NCI-H69 (cell line): Measurements from ENCODE around the gene JMJD4.

Experiments
- DNase-seq: peaks from one replicate; lab custom pipeline; 2025; lab: John Stamatoyannopoulos, UW

Gene JMJD4

DNA sequence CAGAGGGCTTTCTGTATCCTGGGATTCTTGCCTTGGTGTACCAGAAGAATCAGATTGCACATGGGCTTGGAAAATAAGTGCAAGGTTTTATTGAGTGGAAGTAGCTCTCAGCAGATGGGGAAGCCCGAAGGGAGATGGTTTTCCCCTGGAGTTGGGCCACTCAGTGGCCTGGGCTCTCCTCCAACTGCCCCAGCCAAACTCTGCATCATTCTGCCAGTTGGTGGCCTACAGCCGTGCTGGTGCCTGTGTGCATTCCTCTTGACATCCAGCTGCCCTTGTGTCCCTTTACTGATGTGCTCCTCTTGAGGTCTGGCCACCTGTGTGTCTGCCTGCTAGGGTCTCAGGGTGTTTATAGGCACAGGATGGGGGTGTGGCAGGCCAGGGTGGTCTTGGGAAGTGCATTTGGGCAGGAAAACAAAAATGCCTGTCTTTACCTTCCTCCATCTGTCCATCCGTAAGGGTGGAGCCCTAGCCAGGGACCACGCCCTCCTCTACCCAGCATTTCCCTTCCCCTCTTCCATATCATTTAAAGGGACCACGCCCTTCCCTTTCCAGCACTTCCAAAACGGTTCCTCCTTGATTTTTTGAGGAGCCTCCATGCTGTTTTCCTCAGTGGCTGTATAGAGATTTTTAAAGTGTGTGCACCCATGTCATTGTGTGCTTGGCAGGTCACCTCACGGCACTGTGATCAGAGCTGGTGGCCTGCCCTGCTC is 19.1 kb upstream of the JMJD4 start:
- DNase-seq: peak; percentile 22

DNA sequence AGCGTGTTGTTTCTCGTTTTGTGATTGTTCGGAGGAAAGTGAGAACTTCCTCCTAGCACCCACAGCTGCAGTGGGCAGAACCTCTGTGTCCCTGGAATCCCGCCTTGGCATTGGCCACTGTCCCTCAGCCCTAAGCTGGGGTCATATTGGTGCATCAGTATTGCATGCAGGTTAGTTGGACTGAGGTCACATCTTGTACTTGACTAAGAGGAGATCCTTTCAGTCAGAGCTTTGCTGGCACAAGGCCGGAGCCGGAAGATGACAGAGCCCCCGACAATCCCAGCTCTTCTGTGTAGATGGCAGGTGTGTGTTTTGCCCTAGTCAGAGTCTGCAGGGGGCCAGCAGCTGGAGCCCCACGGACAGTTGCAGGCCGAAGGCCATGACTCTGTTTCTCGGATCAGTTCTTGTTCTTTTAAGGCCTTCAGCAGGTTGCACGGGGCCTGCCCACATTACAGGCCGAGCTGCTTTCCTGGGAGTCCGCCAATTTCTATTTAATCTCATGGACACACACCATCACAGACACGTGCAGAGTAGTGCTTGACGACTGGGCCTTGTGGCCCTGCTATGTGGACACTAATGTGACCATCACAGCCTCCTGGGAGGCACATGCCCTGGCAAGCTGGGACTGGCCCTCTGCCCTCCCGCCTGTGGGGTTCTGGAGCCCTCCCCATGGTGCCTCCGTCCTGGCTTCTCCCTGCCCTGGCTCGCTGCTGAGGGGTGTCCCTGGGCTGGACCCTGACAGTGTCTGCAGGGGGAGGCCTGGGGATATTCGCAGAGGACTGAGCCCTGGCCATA is 15.0 kb upstream of the JMJD4 start:
- no peak for DNase-seq

DNA sequence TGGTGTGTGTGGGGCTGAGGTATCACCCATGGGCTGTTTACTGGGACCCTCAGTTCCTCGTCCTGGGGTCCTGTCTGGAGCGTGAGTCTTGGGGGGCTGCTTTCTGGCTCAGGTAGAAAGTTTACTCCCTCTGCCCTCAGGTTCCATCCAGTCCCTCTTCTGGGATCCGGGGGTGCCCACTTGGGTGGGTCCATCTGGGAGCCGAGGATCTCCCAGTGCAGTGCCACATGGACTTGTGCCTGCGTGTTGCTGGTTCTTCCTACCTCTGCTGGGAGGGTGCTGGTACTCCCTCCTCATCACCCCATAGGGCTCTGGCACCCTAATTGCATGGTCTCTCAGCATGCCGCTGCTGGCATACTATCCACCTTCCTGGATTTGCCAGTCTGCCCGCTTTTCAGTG is 14.1 kb upstream of the JMJD4 start:
- no peak for DNase-seq

DNA sequence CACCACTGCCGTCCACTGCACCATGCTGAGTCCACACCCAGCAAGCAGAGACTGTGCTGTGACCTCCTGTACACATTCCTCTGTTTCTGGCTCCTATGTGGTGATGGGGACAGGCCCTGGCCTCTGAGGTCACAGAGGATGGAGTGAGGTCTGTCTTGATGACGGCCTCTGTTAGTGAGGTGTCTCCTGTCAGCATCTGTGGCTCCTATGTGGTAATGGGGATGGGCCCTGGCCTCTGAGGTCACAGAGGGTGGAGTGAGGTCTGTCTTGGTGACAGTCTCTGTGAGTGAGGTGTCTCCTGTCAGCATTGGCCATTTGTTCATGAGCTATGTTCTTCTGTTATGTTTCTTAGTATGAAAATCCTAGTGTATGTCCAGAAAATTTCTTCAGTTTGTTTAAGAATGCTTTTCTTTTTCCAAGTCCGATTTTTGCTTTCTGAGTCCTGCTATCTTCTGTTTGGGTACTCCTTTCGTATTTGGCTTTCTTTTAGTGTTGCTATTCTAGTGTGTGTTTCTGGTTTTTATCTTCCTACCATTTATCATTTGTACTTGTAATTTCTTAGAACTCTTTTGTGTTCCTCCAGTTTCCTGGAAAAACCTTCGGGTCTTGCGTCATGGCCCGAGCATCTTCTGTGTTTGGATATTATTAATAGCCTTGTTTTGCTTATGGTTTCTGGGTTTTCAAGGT is 13.5 kb upstream of the JMJD4 start:
- no peak for DNase-seq

DNA sequence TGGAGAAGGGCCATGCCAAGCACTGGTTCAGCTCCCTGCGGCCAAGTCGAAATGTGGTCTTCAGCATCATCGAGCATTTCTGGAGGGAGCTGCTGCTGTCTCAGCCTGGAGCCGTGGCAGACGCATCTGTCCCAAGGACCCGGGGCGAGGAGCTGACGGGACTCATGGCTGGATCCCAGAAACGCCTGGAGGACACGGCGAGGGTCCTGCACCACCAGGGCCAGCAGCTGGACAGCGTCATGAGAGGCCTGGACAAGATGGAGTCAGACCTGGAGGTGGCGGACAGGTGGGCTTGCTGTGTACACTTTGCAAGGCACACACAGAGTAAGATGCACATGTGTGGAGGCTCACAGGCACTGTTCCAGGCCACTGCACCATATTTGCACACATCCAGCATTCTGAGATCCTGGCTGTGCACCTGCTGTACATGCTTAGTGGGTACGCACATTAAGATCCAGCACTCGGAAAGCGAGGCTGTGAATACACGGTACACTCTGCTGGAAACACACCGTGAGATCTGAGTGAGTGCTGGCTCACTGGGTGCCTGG is 12.9 kb upstream of the JMJD4 start:
- no peak for DNase-seq

DNA sequence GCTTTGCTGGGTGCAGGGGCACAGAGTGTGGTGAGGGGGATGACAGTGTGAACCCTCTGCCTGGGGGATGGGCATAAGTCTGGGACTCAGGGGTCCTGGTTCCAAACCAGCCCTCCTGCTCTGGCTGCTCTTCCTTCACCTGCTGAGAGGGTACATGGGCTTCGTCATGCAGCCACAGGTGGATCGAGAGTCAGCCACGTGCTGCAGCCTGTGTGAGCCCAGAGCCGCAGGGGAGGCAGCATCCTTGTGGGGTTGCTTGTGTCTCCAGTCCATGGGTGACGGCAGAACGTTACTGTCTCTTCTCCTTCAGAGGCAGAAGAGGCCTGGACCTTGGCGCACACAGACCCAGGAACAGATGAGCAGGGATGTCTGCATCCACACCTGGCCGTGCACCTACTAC is 12.3 kb upstream of the JMJD4 start:
- DNase-seq: no peak

DNA sequence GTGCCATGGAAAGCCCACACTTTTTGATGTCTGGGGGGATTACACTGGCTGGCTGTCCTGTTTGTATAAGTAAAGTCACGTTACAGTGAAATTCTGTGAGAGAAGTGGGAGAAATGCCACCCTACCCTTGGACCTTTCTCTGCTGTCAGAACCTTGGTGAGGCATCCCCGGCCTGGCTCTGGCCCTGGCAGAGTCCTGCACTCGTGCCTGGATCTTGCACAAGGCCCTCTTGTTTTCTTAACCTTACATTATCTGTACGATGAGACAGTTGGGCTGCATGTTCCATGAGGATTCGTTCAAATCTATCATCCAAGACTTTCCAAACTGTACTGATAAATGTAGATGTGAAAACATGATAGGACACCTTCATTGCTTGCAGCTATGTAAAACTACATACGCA is 11.6 kb upstream of the JMJD4 start:
- no peak for DNase-seq

DNA sequence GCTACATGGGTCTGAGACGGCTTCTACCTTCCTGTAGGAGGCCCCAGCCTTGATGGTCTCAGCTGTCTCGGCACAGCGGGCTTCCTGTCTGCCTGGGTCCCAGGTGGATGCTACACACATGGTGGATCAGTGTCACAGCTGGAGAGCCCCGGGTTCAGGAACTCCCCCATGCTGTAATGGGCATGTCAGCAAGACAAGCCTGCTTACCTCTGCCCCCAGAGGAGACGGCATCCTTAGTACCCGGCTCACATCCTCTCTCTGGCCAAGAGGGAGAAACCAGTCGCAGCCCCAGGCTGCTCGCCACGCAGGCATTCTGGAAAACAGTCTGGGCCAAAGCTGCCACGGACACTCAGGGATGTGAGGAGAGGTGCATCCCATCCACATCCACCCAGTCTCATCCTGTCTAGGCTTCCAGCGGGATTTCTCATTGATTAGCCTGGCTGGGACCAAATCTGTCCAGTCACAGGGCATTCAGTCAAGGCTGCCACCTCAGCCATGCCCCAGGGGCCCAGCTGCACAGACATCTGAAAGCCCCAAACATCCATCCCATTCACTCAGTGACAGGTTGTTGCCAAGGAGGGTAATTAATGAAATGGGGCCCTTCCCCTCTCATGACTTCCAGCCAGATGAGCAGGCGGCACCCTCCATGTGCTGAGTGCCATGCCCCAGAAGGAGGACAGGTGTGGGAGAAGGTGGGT is 10.6 kb upstream of the JMJD4 start:
- peak; percentile 93 for DNase-seq

DNA sequence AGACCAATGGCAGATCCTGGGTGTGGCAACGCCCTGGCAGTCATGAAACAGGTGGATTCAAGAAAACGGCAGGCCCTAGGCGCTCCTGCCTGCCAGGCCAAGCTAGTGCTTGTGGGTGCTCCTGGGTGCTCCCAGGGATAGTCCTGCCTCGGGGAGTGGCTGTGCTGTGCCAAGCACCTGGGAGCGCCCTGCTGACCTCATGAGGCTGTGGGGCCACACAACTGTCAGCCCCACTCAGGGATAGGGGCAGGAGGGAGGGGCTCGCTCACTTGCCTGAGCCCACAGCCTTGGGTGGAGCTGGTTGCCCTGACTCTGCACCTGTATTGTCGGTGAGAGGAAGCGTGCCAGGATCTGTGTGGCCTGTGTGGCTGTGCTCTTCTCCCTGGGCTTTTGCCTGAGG is 9.6 kb upstream of the JMJD4 start:
- DNase-seq: peak; percentile 65

DNA sequence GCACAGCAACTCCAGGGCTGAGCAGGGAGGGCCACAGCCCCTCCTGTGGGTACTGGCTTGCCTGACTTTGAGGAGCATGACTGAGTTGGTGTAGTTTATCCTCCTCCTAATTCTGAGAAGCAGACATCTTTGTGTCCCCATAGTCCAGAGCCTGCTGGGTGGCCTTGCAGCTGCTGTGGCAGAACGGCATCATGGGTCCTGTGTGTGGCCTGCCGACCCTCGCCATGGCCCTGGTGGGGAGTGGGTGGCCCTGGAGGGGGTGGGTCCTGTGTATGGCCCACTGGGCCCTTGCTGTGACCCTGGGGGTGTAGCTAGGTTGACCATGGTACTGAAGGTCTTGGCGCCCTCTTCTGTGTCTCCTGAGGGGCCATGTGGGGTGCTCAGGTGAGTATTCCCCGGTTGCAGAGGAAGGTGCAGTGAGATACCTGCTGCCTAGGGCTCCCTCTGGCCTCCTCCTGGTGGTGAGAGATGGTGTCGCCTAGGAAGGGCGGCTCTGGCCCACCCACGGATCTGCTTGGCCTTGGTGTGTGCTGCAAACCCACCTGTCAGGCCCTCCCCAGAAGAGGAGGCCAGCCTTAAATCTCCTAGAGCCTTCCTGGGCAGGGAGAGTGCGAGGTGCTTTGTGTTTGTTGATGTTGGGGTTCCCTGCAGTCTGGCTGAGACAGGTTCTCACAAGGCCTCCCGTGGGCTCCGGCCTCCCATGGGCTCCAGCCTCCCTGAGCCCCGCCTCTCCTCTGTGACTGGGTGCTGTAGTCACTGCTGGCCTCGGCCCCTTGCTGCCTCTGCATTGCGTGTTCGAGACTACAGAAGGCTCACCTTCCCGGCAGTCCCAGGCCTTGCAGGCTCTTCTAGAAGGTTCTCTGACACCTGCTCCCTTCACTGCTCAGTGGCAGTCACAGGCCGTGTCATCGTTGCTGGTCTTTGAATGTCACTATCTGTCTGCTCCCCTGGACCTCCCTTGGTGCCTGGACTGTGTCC is 7.9 kb upstream of the JMJD4 start:
- no peak for DNase-seq

DNA sequence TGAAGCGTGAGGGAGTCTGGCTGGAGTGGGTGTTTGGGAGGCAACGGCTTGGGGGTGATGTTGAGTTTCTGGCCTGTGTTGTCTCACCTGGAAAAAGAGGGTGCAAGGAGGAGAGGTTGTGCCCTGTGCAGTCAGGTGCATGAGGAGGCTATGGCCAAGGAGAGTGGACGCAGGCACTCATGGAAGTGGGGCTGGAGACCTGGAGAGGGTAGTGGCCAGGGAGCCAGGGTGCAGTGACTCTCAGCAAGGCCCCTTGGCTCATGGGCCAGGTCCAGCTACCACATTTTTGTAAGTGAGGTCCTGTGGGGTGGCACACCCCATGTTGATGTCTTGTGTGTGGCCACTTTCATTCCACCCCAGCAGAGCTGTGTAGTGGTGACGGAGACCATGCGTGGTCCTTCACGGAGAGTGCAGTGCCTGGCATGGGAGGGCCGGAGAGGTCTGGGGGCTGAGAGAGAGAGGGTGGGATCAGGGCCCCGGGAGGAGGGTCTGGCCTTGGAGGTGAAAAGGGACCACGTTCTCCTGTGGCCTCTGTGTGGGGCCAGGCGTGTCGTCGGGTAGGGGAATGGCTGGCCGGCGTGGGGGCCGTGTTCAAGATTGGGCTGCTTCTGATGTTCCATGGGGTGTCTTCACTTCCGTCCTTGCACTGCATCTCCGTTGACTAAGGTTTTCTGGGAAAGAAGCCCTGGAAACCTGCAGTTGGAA is 6.2 kb upstream of the JMJD4 start:
- no peak for DNase-seq

DNA sequence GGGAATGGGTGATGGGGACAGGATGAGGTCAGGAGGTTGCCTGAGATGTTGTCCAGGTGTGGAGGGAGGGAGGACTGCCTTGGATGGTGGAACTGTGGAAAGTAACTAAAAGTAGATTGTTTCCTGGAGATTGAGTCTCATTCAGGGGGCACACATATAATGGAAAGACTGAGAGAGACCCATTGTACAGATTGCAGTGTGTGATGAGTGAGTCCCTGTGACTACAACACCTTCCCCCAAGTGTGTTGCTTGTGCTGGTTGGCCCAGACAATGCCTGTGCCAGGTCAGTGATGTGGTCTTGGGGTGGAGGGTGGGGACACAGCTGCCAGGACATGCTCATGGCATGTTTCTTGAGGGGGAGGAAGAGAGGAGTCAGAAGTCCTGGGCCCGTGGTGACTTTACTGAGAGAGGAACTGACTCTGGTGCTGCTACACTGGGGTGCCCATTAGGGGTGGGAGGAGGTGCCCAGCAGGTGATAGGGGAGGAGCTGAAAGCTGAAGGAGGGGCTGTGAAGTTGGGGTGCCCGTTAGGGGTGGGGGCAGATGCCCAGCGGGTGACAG is 5.4 kb upstream of the JMJD4 start:
- no peak for DNase-seq

DNA sequence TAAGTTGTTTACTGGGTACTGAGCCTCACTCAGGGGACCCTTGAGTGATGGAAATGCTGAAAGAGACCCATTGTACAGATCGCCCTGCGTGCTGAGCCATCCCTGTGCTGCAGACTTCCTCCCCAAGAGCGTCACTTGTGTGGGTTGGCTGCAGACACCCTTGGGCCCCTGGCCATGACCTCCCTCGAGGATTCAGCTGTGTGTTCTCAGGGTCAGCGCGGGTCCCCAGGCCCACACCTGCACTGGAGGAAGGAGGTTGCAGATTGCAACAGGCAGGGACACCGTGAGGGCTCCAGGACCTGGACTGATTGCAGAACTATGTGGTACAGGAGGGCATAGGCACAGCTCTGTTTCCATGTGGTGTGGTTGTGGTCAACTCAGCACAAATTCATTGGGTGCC is 4.5 kb upstream of the JMJD4 start:
- no peak for DNase-seq

DNA sequence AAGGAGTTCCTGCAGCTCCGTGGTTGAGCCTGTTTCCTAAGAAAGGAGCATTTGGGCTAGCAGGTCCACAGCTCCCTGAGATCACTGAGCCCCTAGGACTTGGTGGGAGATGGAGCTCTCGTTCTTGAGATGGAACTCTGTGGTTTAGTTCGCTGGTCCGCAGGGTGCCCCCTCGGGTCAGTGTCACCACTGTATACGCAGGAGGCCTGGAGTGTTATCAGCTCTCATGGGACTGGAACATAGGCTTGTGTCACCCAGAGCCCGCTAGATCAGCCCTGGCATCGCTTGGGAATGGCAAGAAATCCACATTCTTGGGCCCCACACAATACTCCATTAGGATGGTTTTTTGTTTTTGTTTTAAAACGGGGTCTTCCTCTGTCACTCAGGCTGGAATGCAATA is 3.7 kb upstream of the JMJD4 start:
- DNase-seq: no peak

DNA sequence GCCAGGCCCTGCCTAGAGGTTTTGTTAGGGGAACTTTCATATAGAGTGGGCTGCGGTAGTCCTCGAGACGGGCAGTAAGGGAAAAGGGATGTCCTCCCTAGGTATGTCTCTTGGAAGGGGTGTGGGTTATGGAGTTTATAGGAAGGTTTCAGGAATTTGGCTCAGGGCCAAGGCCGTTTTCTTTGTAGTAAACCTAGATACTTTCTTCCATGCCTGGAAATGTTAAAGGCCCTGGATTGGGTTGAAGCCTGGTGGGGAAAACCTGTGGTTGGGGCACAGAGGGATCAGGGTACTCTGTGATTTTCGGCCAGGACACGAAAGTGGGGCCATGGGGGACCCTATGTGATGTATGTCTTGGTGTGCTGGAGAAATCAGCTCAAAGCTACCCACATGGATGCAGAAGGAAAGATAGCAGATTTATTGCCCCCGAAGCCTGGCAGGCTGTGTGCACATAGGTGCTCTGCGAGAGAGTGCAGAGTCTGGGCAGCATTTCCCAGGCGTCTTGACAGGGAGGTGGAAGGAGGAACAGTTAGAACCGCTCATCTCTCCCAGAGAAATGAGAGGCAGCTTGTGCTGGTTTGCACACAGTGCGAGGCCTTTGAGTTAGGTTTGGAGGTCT is 1.8 kb upstream of the JMJD4 start:
- DNase-seq: no peak

DNA sequence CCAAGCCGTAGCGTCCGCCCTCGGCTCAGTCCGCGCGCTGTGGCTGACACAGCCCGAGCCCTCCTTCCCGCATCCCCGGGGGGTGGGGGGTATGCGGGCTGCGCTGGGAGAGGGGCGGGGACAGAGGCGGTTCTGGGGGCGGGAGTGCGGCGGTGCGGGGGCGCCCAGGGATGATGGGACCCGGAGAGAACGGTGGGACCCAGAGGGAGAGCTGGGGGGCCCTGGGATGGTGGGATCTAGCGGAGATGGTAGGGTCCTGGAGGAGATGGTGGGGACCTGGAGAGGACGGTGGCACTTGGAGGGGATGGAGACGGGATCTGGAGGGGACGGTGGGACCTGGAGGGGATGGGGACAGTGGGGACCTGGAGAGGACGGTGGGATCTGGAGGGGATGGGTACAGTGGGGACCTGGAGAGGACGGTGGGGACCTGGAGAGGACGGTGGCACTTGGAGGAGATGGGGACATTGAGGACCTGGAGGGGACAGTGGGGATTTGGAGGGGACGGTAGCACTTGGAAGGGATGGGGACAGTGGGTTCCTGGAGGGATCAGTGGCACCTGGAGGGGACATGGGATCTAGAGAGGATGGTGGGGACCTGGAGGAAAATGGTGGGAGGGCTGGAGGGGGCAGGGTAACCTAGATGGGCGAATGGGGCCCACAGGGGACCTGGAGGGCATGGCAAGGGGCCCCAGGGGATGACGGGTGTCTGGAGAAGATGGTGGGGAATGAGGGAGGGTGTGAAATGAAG is 610 bp upstream of the JMJD4 start:
- no peak for DNase-seq

DNA sequence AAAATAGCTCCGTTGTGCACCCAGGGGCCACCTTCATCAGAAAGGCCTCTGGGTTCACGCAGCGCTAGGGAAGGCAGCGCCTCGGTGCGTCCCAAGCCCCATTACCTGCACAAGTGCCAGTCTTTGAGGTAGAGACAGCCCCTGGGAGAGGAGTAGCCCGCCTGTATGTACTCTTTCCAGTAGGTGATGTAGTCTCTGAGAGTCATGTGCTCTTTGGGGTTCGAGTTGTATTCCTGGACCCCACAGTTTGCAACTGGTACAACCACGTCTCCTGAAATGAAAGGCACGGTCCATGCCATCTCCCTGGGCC is 601 bp downstream of the JMJD4 start:
- DNase-seq: no peak

DNA sequence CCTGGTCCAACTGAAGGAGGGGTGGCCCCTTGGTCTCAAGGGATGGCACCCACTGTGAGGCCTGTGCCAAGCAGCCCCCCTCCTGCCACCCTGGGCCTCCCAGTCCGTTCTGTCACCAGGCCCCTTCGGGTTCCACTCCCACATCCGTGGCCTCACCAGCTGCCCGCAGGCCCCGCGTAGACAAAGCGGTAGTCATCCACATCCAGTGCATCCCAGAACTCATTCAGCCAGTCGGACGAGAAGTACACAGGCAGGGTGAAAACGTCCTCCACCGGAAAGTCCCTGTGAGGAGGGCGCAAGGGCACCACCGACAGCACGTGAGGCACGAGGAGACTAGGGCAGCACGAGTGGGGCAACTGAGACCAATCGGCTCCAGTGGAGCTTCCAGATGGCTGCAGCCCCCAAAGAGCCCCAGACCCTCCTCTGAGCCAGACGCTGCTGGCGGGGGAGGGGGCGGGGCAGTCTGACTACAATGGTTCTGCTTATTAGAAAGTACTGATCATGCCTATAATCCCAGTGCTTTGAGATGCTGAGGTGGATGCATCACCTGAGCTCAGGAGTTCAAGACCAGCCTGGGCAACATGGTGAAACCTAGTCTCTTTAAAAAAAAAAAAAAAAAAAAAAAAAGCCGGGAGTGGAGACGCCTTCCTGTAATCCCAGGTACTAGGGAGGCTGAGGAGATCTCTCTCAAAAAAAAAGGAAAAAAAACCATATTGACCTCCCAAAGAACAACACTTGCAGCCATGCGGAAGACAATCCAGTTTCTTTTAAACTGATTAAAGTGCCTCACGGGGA is 1.2 kb downstream of the JMJD4 start:
- DNase-seq: no peak
